Measurements from ENCODE around the gene ELP5.
A peak's percentile ranks its signal among the peaks of the same experiment; 100 is the strongest.

Gene ELP5

GRCh38 chr17:7290685-7291084 is 38.7 kb downstream of the ELP5 start:
- no peak for TF ChIP-seq CTCF (IDR thresholded peaks at IDR 0.05; ENCODE audit: insufficient read depth, missing control alignments)
- no peak for DNase-seq (ENCODE audit: insufficient read length, low spot score)
- FAIRE-seq, result no peak

GRCh38 chr17:7292194-7292593 is 40.2 kb downstream of the ELP5 start:
- FAIRE-seq, result no peak
- DNase-seq (ENCODE audit: insufficient read length, low spot score), result no peak
- TF ChIP-seq CTCF (IDR thresholded peaks at IDR 0.05; ENCODE audit: insufficient read depth, missing control alignments), result no peak

GRCh38 chr17:7292729-7293128 is 40.7 kb downstream of the ELP5 start:
- peak; percentile 15 for DNase-seq (ENCODE audit: insufficient read length, low spot score)
- TF ChIP-seq CTCF (IDR thresholded peaks at IDR 0.05; ENCODE audit: insufficient read depth, missing control alignments), result no peak
- no peak for FAIRE-seq

- TF ChIP-seq CTCF (IDR thresholded peaks at IDR 0.05; ENCODE audit: insufficient read depth, missing control alignments), result no peak
- DNase-seq (ENCODE audit: insufficient read length, low spot score) (peak; percentile 6), FAIRE-seq (no peak)
Measured at GRCh38 chr17:7293159-7293558, 41.1 kb downstream of the ELP5 start.

GRCh38 chr17:7293816-7294613 is 42.0 kb downstream of the ELP5 start:
- peak; percentile 43 for DNase-seq (ENCODE audit: insufficient read length, low spot score)
- TF ChIP-seq CTCF (IDR thresholded peaks at IDR 0.05; ENCODE audit: insufficient read depth, missing control alignments), result no peak
- FAIRE-seq, result no peak

- peak; percentile 91 for DNase-seq (ENCODE audit: insufficient read length, low spot score)
- FAIRE-seq, result no peak
- TF ChIP-seq CTCF (IDR thresholded peaks at IDR 0.05; ENCODE audit: insufficient read depth, missing control alignments), result no peak
Measured at GRCh38 chr17:7294614-7295153, 42.7 kb downstream of the ELP5 start, which contains the start of gene YBX2. TSS of gene YBX2 (minus strand) at chr17:7294639. CDS start at chr17:7294500, 139 bp downstream.

All from D721Med (cell line).